ENCODE results near the gene POU6F1. TPM values are rescaled to one million over a fixed set of nuclear protein-coding genes. Genes with fewer than 3 reads are reported as not detected.
A peak's percentile ranks its signal among the peaks of the same experiment; 100 is the strongest.

The POU6F1 gene
- total and polyA plus RNA-seq, 2 of the 8 experiments (the other 6 are each of a cell fraction or from before 2014, with no cell fraction given), result 5.6 to 8.7 TPM

GRCh38 chr12:51172515-51173431, 45.1 kb downstream of the POU6F1 start, which contains the start of gene TFCP2:
TSS of gene TFCP2 (minus strand) at chr12:51173135. CDS start at chr12:51172422, 713 bp downstream.
- FAIRE-seq, result no peak
- 2% methylated on average over 52 of the region's 58 CpGs; no CpG with 5 or more reads in 1 of the 2 experiments for WGBS, 2 experiments (ENCODE audit: extremely low coverage in 1 of 2, insufficient coverage in 1 of 2, insufficient read length in 1 of 2, insufficient replicate concordance in 2 of 2, low coverage in 1 of 2, low lambda C conversion rate in 2 of 2, missing lambda C conversion rate in 1 of 2)
- peak; percentile 49 for TF ChIP-seq RBBP5 (IDR thresholded peaks at IDR 0.05; ENCODE audit: borderline replicate concordance, low read depth, low read length)
- no peak for TF ChIP-seq BRCA1 (IDR thresholded peaks at IDR 0.05; ENCODE audit: low read depth, low read length)
- no peak for TF ChIP-seq RNF2 (IDR thresholded peaks at IDR 0.05; ENCODE audit: borderline replicate concordance, low read depth, low read length, missing control alignments, poor library complexity, severe bottlenecking)
- no peak for TF ChIP-seq GTF2F1 (IDR thresholded peaks at IDR 0.05; ENCODE audit: borderline replicate concordance, low read depth, low read length)
- peak; percentile 98 for TF ChIP-seq CREB1 (IDR thresholded peaks at IDR 0.05)
- no peak for TF ChIP-seq KDM1A (IDR thresholded peaks at IDR 0.05; ENCODE audit: borderline replicate concordance, low read length)
- no peak for TF ChIP-seq SRF (IDR thresholded peaks at IDR 0.05; ENCODE audit: low read depth, low read length)
- TF ChIP-seq SUZ12 (IDR thresholded peaks at IDR 0.05; ENCODE audit: low read length), result no peak
- peak; percentile 60 for TF ChIP-seq KDM4A (IDR thresholded peaks at IDR 0.05; ENCODE audit: low read depth, low read length, severe bottlenecking)
- no peak for TF ChIP-seq SIRT6 (IDR thresholded peaks at IDR 0.05; ENCODE audit: low read length)
- no peak for TF ChIP-seq EGR1 (IDR thresholded peaks at IDR 0.05; ENCODE audit: borderline replicate concordance, low read depth, low read length)

More at GRCh38 chr12:51172515-51173431, 45.1 kb downstream of the POU6F1 start, which contains the start of gene TFCP2:
- Histone ChIP-seq H3K4ac (replicated peaks; ENCODE audit: insufficient read length, low read depth, low read length) (peak within 1 kb of the TSS; percentile 44), H3K27me3 (replicated peaks in 1 of 4; ENCODE audit: control insufficient read depth in 3 of 4, extremely low read depth in 1 of 4, insufficient read depth in 3 of 4, low read length in 3 of 4) (no peaks in the 10 kb centered on the region), H4K20me1 (replicated peaks in 1 of 2; ENCODE audit: control insufficient read depth in 1 of 2, insufficient read depth in 2 of 2, low read length in 2 of 2) (peaks cover 0 to 3% of the 10 kb centered on the region in 2 experiments), H3K14ac (ENCODE audit: insufficient read length) (no peak within 1 kb of the TSS), H2AK5ac (ENCODE audit: low read depth, low read length) (no peak within 1 kb of the TSS), H2AFZ (ENCODE audit: low read length) (peak within 1 kb of the TSS; percentile 98), H3K4me3 (ENCODE audit: extremely low read depth in 1 of 4, insufficient read depth in 2 of 4, low read depth in 3 of 4, low read length in 4 of 4) (peak within 1 kb of the TSS; percentile 84 to 99 (median 86)), H3K9me3 (ENCODE audit: insufficient read depth in 2 of 2, low read depth in 1 of 2, low read length in 1 of 2) (no peaks in the 10 kb centered on the region), H2BK20ac (ENCODE audit: low read length) (0 out of 2 replicates have a peak within 1 kb of the TSS, but pooled peaks have one; percentile 34), H3K79me1 (ENCODE audit: low read depth, low read length) (peaks cover 3% of the 10 kb centered on the region; the same call in 1 of the 2 replicates), H4K91ac (replicated peaks; ENCODE audit: insufficient read length, low read length) (peak within 1 kb of the TSS; percentile 95), H3K36me3 (ENCODE audit: control insufficient read depth in 2 of 4, insufficient read depth in 4 of 4, low read length in 3 of 4) (no peaks in the 10 kb centered on the region), H3K18ac (ENCODE audit: extremely low read depth, low read length) (peak within 1 kb of the TSS; percentile 92), H4K8ac (ENCODE audit: extremely low read depth, insufficient read depth, low read length) (peak within 1 kb of the TSS; percentile 100), H3K23me2 (ENCODE audit: low read depth, low read length) (peaks cover 3% of the 10 kb centered on the region), H3K27ac (ENCODE audit: low read depth, low read length) (peak within 1 kb of the TSS; percentile 99), H2BK15ac (ENCODE audit: low read length) (peak within 1 kb of the TSS; percentile 61; the same call in 1 of the 2 replicates), H2BK12ac (ENCODE audit: low read depth, low read length) (peak within 1 kb of the TSS; percentile 99), H3K23ac (ENCODE audit: insufficient read length) (no peak within 1 kb of the TSS), H2BK5ac (ENCODE audit: low read depth, low read length) (peak within 1 kb of the TSS; percentile 98), H4K5ac (ENCODE audit: insufficient read length, low read depth, low read length) (peak within 1 kb of the TSS; percentile 100), H3K4me1 (replicated peaks in 1 of 4; ENCODE audit: control insufficient read depth in 3 of 4, insufficient read depth in 4 of 4, low read length in 3 of 4) (peaks cover 0 to 1% (median 0%) of the 10 kb centered on the region in 4 experiments; a peak in 1 of 7 replicates), H3K4me2 (ENCODE audit: insufficient read depth in 1 of 2, low read depth in 2 of 2, low read length in 2 of 2) (peak within 1 kb of the TSS; percentile 94 to 98), H3K9ac (replicated peaks in 1 of 4; ENCODE audit: extremely low read depth in 1 of 4, low read depth in 3 of 4, low read length in 3 of 4) (peak within 1 kb of the TSS; percentile 90 to 98 (median 96)), H3K79me2 (ENCODE audit: control insufficient read depth in 1 of 2, insufficient read depth in 2 of 2, low read length in 2 of 2) (peaks cover 5 to 48% of the 10 kb centered on the region in 2 experiments; a peak in 3 of 4 replicates), H3K56ac (replicated peaks; ENCODE audit: insufficient read length, low read depth, low read length) (peak within 1 kb of the TSS; percentile 95), H2BK120ac (replicated peaks; ENCODE audit: low read depth, low read length) (peak within 1 kb of the TSS; percentile 38)
- ChIA-PET POLR2A (ENCODE audit: partially characterized antibody) (interaction anchor here (0.7 to 2.0 kb wide), 7 partner anchors 11 to 98 kb away, joined by 3 to 9 read pairs (median 3); partner anchors contain the start of genes CSRNP2, DAZAP2 and SMAGP), CTCF (ENCODE audit: partially characterized antibody) (interaction anchor here (0.6 to 1.4 kb wide), 3 partner anchors 80 to 169 kb away, joined by 3 to 5 read pairs (median 3); no protein-coding TSS in a partner anchor)
- DNase-seq (ENCODE audit: low read depth in 1 of 2, low spot score in 2 of 2), result peak; percentile 75 to 92

All from H1 (cell line).